ENCODE measurements around the gene EZR.

Gene EZR

GRCh38 chr6:158737710-158738615, 81.2 kb downstream of the EZR start:
- in situ Hi-C loops (cut with MboI; ENCODE audit: low sequenced_read_pairs, unreplicated experiment): no loop called here
- DNase-seq (ENCODE audit: low spot score): no peak
- TF ChIP-seq CTCF (IDR thresholded peaks at IDR 0.05; ENCODE audit: borderline replicate concordance, control extremely low read depth, extremely low read depth, insufficient read depth, missing control alignments): no peak

- TF ChIP-seq CTCF (IDR thresholded peaks at IDR 0.05; ENCODE audit: borderline replicate concordance, control extremely low read depth, extremely low read depth, insufficient read depth, missing control alignments): no peak
- no peak for DNase-seq (ENCODE audit: low spot score)
- in situ Hi-C loops (cut with MboI; ENCODE audit: low sequenced_read_pairs, unreplicated experiment): no loop called here
These were observed 82.0 kb downstream of the EZR start for GRCh38 chr6:158737082-158737709.

- DNase-seq (ENCODE audit: low spot score): no peak
- TF ChIP-seq CTCF (IDR thresholded peaks at IDR 0.05; ENCODE audit: borderline replicate concordance, control extremely low read depth, extremely low read depth, insufficient read depth, missing control alignments): no peak
- in situ Hi-C loops (cut with MboI; ENCODE audit: low sequenced_read_pairs, unreplicated experiment): no loop called here
These were observed 84.2 kb downstream of the EZR start for GRCh38 chr6:158735009-158735408.

GRCh38 chr6:158730541-158730907, 88.6 kb downstream of the EZR start:
- TF ChIP-seq CTCF (IDR thresholded peaks at IDR 0.05; ENCODE audit: borderline replicate concordance, control extremely low read depth, extremely low read depth, insufficient read depth, missing control alignments): no peak
- in situ Hi-C loops (cut with MboI; ENCODE audit: low sequenced_read_pairs, unreplicated experiment): no loop called here
- DNase-seq (ENCODE audit: low spot score): no peak

- in situ Hi-C loops (cut with MboI; ENCODE audit: low sequenced_read_pairs, unreplicated experiment): no loop called here
- TF ChIP-seq CTCF (IDR thresholded peaks at IDR 0.05; ENCODE audit: borderline replicate concordance, control extremely low read depth, extremely low read depth, insufficient read depth, missing control alignments): no peak
- DNase-seq (ENCODE audit: low spot score): no peak
These were observed 89.1 kb downstream of the EZR start for GRCh38 chr6:158729906-158730540.

GRCh38 chr6:158725704-158726103, 93.5 kb downstream of the EZR start:
- in situ Hi-C loops (cut with MboI; ENCODE audit: low sequenced_read_pairs, unreplicated experiment): no loop called here
- no peak for DNase-seq (ENCODE audit: low spot score)
- TF ChIP-seq CTCF (IDR thresholded peaks at IDR 0.05; ENCODE audit: borderline replicate concordance, control extremely low read depth, extremely low read depth, insufficient read depth, missing control alignments): no peak
